H9 (cell line): ENCODE measurements around the gene GATA5. TPM values are rescaled to one million over a fixed set of nuclear protein-coding genes. Genes with fewer than 3 reads are reported as not detected.

Experiments used
- DNase-seq: peaks from one replicate; pipeline ENCODE4 v3.0.0-alpha.2; 2017
- H2AFZ ChIP-seq: one replicate; pipeline ENCODE4 v1.6.1; 2013; ENCODE audit warnings: mild to moderate bottlenecking, low read length, control low read depth, moderate library complexity
- H2AK5ac ChIP-seq: 2 replicates; pipeline ENCODE4 v1.6.1; 2013; ENCODE audit warnings: low read length, control low read depth, mixed read lengths; ENCODE audit not compliant: insufficient read length
- H2BK120ac ChIP-seq: one replicate; pipeline ENCODE4 v1.6.1; 2013; ENCODE audit warnings: low read depth, mild to moderate bottlenecking, low read length, control low read depth, inconsistent platforms; ENCODE audit not compliant: poor library complexity, severe bottlenecking
- H2BK12ac ChIP-seq: 2 replicates; pipeline ENCODE4 v1.6.1; 2013; ENCODE audit warnings: low read length, control low read depth, mixed read lengths, low read depth; ENCODE audit not compliant: insufficient read length
- H2BK15ac ChIP-seq: 2 replicates; pipeline ENCODE4 v1.6.1; 2013; ENCODE audit warnings: low read depth, low read length, control low read depth
- H2BK20ac ChIP-seq: one replicate; pipeline ENCODE4 v1.6.1; 2013; ENCODE audit warnings: low read depth, mild to moderate bottlenecking, low read length, control low read depth, inconsistent platforms; ENCODE audit not compliant: poor library complexity, severe bottlenecking
- H2BK5ac ChIP-seq: 2 replicates; pipeline ENCODE4 v1.6.1; 2013; ENCODE audit warnings: low read length, control low read depth, mixed read lengths; ENCODE audit not compliant: insufficient read length
- H3K14ac ChIP-seq: 2 replicates; pipeline ENCODE4 v1.6.1; 2013; ENCODE audit warnings: low read length, control low read depth; ENCODE audit not compliant: insufficient read depth
- H3K18ac ChIP-seq: 2 replicates; pipeline ENCODE4 v1.6.1; 2013; ENCODE audit warnings: low read depth, mild to moderate bottlenecking, mixed read lengths, low read length, control low read depth; ENCODE audit not compliant: insufficient read length
- H3K23ac ChIP-seq: 2 replicates; pipeline ENCODE4 v1.6.1; 2013; ENCODE audit warnings: low read length, control low read depth, mixed read lengths, low read depth; ENCODE audit not compliant: insufficient read length
- H3K23me2 ChIP-seq: 2 replicates; pipeline ENCODE4 v1.6.1; 2013; ENCODE audit warnings: low read depth, mild to moderate bottlenecking, mixed read lengths, low read length, control low read depth; ENCODE audit not compliant: insufficient read length, poor library complexity, severe bottlenecking
- H3K27ac ChIP-seq: 2 replicates; pipeline ENCODE4 v1.5.1; 2013; ENCODE audit warnings: low read length, control low read depth, mixed read lengths, low read depth; ENCODE audit not compliant: insufficient read length
- H3K27me3 ChIP-seq: 2 replicates; pipeline ENCODE4 v1.6.1; 2013; ENCODE audit warnings: low read length, control low read depth, inconsistent platforms; ENCODE audit not compliant: insufficient read depth
- H3K4ac ChIP-seq: 2 replicates; pipeline ENCODE4 v1.6.1; 2013; ENCODE audit warnings: low read depth, mild to moderate bottlenecking, control low read depth, inconsistent platforms, low read length, moderate library complexity
- H3K4me1 ChIP-seq: 2 replicates; pipeline ENCODE4 v1.6.1; 2013; ENCODE audit warnings: low read length, control low read depth, inconsistent platforms; ENCODE audit not compliant: insufficient read depth
- H3K4me2 ChIP-seq: 2 replicates; pipeline ENCODE4 v1.6.1; 2013; ENCODE audit warnings: low read length, control low read depth, mixed read lengths; ENCODE audit not compliant: insufficient read length, insufficient read depth
- H3K56ac ChIP-seq: 2 replicates; pipeline ENCODE4 v1.6.1; 2013; ENCODE audit warnings: low read depth, mild to moderate bottlenecking, mixed read lengths, low read length, control low read depth; ENCODE audit not compliant: insufficient read length
- H3K79me1 ChIP-seq: 2 replicates; pipeline ENCODE4 v1.6.1; 2013; ENCODE audit warnings: low read depth, mild to moderate bottlenecking, moderate library complexity, low read length, control low read depth, inconsistent platforms; ENCODE audit not compliant: insufficient read depth, poor library complexity, severe bottlenecking
- H3K79me2 ChIP-seq: 2 replicates; pipeline ENCODE4 v1.6.1; 2013; ENCODE audit warnings: low read length, control low read depth, inconsistent platforms; ENCODE audit not compliant: insufficient read depth
- H3K9ac ChIP-seq: 2 replicates; pipeline ENCODE4 v1.6.1; 2013; ENCODE audit warnings: low read length, control low read depth, mixed read lengths; ENCODE audit not compliant: insufficient read length; ENCODE audit errors: extremely low read depth
- H3K9me3 ChIP-seq: one replicate; pipeline ENCODE4 v1.6.1; 2013; ENCODE audit warnings: low read depth, low read length, inconsistent platforms; ENCODE audit not compliant: control insufficient read depth
- H3T11ph ChIP-seq: one replicate; pipeline ENCODE4 v1.6.1; 2013; ENCODE audit warnings: mild to moderate bottlenecking, low read length, control low read depth, inconsistent platforms
- H4K20me1 ChIP-seq: one replicate; pipeline ENCODE4 v1.6.1; 2013; ENCODE audit not compliant: control insufficient read depth, insufficient read length, insufficient read depth
- H4K5ac ChIP-seq: 2 replicates; pipeline ENCODE4 v1.6.1; 2013; ENCODE audit warnings: low read depth, mild to moderate bottlenecking, mixed read lengths, low read length, control low read depth; ENCODE audit not compliant: insufficient read length
- H4K8ac ChIP-seq: replicated peaks from 2 replicates; pipeline ENCODE4 v1.6.1; 2013; ENCODE audit warnings: low read length, control low read depth, mixed read lengths, low read depth; ENCODE audit not compliant: insufficient read length
- H4K91ac ChIP-seq: 2 replicates; pipeline ENCODE4 v1.6.1; 2013; ENCODE audit warnings: low read depth, mild to moderate bottlenecking, moderate library complexity, mixed read lengths, low read length, control low read depth; ENCODE audit not compliant: insufficient read length
- H3K27ac Mint-ChIP-seq, 3 experiments: 2 replicates in 2 of 3; 3 replicates in 1 of 3; pipeline ENCODE4 v1.8.0; 2020 to 2021; ENCODE audit warnings: mixed read lengths in 3 of 3, mild to moderate bottlenecking in 1 of 3, moderate library complexity in 1 of 3
- H3K27me3 Mint-ChIP-seq: 2 replicates; pipeline ENCODE4 v1.8.0; 2021; ENCODE audit warnings: low read depth, mild to moderate bottlenecking, moderate library complexity, mixed read lengths
- H3K36me3 Mint-ChIP-seq, 3 experiments: 2 replicates in 2 of 3; 3 replicates in 1 of 3; pipeline ENCODE4 v1.8.0; 2020 to 2021; ENCODE audit warnings: low read depth in 3 of 3, mixed read lengths in 3 of 3; ENCODE audit not compliant: insufficient read depth in 1 of 3
- H3K4me1 Mint-ChIP-seq, 2 experiments: 2 replicates each; pipeline ENCODE4 v1.8.0; 2020; ENCODE audit warnings: mixed read lengths in 2 of 2
- H3K4me3 Mint-ChIP-seq, 2 experiments: 2 replicates in 1 of 2; 3 replicates in 1 of 2; pipeline ENCODE4 v1.8.0; 2020 to 2021; ENCODE audit warnings: mild to moderate bottlenecking in 2 of 2, mixed read lengths in 2 of 2, moderate library complexity in 1 of 2
- H3K9me3 Mint-ChIP-seq, 2 experiments: 2 replicates in 1 of 2; 3 replicates in 1 of 2; pipeline ENCODE4 v1.8.0; 2020; ENCODE audit warnings: mild to moderate bottlenecking in 2 of 2, mixed read lengths in 2 of 2, moderate library complexity in 1 of 2
- WGBS: extraction: QIAGEN DNeasy Blood & Tissue Kit; methylation state at CpG from one replicate; pipeline ENCODE4 v1.1.7; 2013; ENCODE audit warnings: missing lambda C conversion rate, low lambda C conversion rate, mixed read lengths; ENCODE audit not compliant: insufficient read length; ENCODE audit errors: extremely low coverage; 5-methylcytosine and 5-hydroxymethylcytosine counted together
- total RNA-seq: library from RNA; stranded (reverse); gene quantifications from 2 replicates; pipeline ENCODE4 v1.2.1, GENCODE V29; 2021
- TF ChIP-seq, protein P1 (sequence below): fragments of 200-600 bp; sonication (generic); conservative IDR thresholded peaks from 3 replicates; pipeline ENCODE4 v1.8.0; 2021; ENCODE audit warnings: antibody characterized with exemption, mild to moderate bottlenecking

Gene GATA5
- total RNA-seq, 1 experiment from 2014 or later = 0.24 TPM

DNA sequence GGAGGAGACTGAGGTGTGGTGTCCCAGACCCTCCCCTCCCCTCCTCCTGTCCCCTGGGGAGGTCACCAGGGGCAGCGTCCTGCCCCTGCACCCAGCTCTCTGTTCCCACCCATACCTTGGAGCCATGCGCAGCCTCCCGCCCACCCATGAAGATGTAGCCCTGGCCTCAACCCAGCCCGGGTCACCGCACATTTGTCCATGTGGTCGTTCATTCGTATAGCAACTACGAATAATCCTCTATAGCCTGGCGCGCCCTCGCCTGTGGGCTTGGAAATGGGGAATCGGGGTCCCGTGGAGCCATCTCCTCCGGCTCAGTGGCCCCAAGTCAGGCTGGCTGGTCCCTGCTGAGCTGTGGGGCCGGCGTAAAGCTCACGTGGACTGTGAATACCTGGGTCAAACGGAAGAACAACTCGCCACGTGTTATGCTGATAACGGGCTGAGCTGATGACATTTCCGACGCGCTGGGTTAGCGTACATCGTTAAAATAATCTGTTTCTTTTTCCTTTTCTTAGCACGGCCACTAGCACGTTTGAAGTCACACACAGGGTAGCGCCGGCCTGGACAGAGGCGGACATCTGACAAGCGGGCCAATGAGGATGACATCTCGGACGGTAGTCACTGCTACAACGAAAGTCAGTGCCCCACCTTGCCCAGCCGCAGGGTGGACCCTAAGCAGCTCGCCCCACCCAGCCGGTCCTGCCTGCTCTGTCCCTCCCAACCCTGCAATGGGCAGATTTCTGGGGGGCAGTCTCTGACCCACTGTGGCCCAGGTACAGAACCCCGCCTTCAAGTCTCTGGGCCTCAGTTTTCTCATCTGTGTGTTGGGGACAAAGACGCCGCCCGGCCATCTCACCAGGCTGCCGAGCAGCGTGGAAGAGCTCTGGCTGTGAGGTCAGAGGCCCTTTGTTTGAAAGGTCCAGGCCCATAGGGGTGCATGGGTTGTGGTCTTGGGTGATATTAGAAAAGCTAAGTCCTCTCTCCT is 28.6 kb downstream of the GATA5 start:
- no peaks in the 10 kb centered on the region for H3K23me2 ChIP-seq
- no peak overlapping the region for H4K5ac ChIP-seq
- H4K91ac ChIP-seq = no peak overlapping the region
- H3K4me1 ChIP-seq = no peaks in the 10 kb centered on the region
- H3K79me1 ChIP-seq = no peaks in the 10 kb centered on the region
- H2BK5ac ChIP-seq = no peak overlapping the region
- no peaks in the 10 kb centered on the region for H3K9me3 Mint-ChIP-seq
- no peak overlapping the region for H3K27ac ChIP-seq
- H3K79me2 ChIP-seq = no peaks in the 10 kb centered on the region
- no peak overlapping the region for H3K4me2 ChIP-seq
- H3K9ac ChIP-seq = no peak overlapping the region
- peak overlapping the region in 1 of 3 experiments; percentile 53; a peak in 3 of 7 replicates for H3K27ac Mint-ChIP-seq
- H2AK5ac ChIP-seq = no peak overlapping the region
- no peaks in the 10 kb centered on the region for H3K27me3 ChIP-seq
- no peak overlapping the region for H3K18ac ChIP-seq
- H2BK120ac ChIP-seq = no peak overlapping the region
- no peak for DNase-seq
- no peak overlapping the region for H2BK15ac ChIP-seq
- H3K9me3 ChIP-seq = no peaks in the 10 kb centered on the region
- H2BK12ac ChIP-seq = no peak overlapping the region
- H3K4ac ChIP-seq = no peak overlapping the region
- no peak overlapping the region for H3K56ac ChIP-seq
- no peak overlapping the region for H2BK20ac ChIP-seq
- no peaks in the 10 kb centered on the region; a peak in 1 of 7 replicates for H3K36me3 Mint-ChIP-seq
- no peaks in the 10 kb centered on the region for H4K20me1 ChIP-seq
- no peak overlapping the region for H3T11ph ChIP-seq
- TF ChIP-seq, protein P1, sequence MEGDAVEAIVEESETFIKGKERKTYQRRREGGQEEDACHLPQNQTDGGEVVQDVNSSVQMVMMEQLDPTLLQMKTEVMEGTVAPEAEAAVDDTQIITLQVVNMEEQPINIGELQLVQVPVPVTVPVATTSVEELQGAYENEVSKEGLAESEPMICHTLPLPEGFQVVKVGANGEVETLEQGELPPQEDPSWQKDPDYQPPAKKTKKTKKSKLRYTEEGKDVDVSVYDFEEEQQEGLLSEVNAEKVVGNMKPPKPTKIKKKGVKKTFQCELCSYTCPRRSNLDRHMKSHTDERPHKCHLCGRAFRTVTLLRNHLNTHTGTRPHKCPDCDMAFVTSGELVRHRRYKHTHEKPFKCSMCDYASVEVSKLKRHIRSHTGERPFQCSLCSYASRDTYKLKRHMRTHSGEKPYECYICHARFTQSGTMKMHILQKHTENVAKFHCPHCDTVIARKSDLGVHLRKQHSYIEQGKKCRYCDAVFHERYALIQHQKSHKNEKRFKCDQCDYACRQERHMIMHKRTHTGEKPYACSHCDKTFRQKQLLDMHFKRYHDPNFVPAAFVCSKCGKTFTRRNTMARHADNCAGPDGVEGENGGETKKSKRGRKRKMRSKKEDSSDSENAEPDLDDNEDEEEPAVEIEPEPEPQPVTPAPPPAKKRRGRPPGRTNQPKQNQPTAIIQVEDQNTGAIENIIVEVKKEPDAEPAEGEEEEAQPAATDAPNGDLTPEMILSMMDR = no peak
- no peak overlapping the region for H4K8ac ChIP-seq
- H2AFZ ChIP-seq = no peak overlapping the region
- H3K14ac ChIP-seq = no peak overlapping the region; the same call in 1 of the 2 replicates
- no peak overlapping the region; a peak in 2 of 5 replicates for H3K4me3 Mint-ChIP-seq
- H3K23ac ChIP-seq = no peak overlapping the region
- H3K4me1 Mint-ChIP-seq = peaks cover 0 to 5% of the 10 kb centered on the region in 2 experiments; a peak in 2 of 4 replicates
- H3K27me3 Mint-ChIP-seq = peaks cover 16% of the 10 kb centered on the region
- no CpG with 5 or more reads among the region's 44 CpGs for WGBS
